Measurements from ENCODE around the gene DERA. TPM values are rescaled to one million over a fixed set of nuclear protein-coding genes. Genes with fewer than 3 reads are reported as not detected.

Gene DERA
- total RNA-seq, 1 experiment from 2014 or later, result 22.6 TPM

DNA sequence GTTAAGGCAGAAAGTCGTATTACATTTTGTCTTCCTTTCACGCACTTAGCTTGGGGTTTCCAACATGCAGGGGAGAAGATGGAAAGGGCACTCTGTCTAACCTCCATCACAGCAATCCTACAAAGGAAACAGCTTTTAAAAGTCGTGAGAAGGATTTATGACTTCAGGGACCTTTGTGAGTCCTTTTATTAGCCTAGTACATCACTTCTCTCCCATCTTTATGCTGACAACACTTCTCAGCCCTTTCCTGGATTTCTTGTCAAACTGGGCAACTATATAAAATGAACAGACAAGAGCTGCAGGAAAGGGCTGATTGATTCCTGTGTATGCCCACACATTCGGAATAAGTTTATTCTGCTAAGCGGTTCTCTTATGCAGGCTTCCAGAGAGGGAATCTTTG, 159.0 kb downstream of the DERA start:
- ATAC-seq (no peak), DNase-seq (ENCODE audit: low read depth, low spot score) (no peak)
- H3K27me3 ChIP-seq (ENCODE audit: control insufficient read depth, insufficient read depth, low read length), result no peaks in the 10 kb centered on the region
- in situ Hi-C loops (cut with HindIII; ENCODE audit: low pct_unique_long_range_greater_than_20kb, low sequenced_read_pairs), result no loop called here
- no peaks in the 10 kb centered on the region for H3K9me3 ChIP-seq (ENCODE audit: control insufficient read depth, insufficient read depth, low read depth, low read length)
- POLR2A ChIA-PET, result no interaction called here
- no peak overlapping the region for H3K27ac ChIP-seq (ENCODE audit: low read length)
- no peaks in the 10 kb centered on the region for H3K36me3 ChIP-seq (ENCODE audit: control insufficient read depth, insufficient read depth, low read length)
- BruUV-seq (replicated peaks), result no TSS peak
- H3K4me1 ChIP-seq (ENCODE audit: control insufficient read depth, insufficient read depth, low read length), result no peaks in the 10 kb centered on the region
- intact Hi-C loops (cut with micrococcal nuclease; ENCODE audit: unreplicated experiment), result no loop called here
- CTCF ChIA-PET, result no interaction called here
- no peak overlapping the region for H3K4me3 ChIP-seq (ENCODE audit: low read depth in 2 of 2, low read length in 2 of 2)
- TF ChIP-seq POLR2AphosphoS5 (IDR thresholded peaks at IDR 0.05; ENCODE audit: low read depth, low read length) (no peak), SIN3A (IDR thresholded peaks at IDR 0.05; ENCODE audit: borderline replicate concordance, insufficient read depth, low read depth, low read length) (no peak), TCF7L2 (IDR thresholded peaks at IDR 0.05; ENCODE audit: low read depth, low read length) (no peak), CTCF (IDR thresholded peaks at IDR 0.05) (no peak)
- TF ChIP-seq, protein P1, sequence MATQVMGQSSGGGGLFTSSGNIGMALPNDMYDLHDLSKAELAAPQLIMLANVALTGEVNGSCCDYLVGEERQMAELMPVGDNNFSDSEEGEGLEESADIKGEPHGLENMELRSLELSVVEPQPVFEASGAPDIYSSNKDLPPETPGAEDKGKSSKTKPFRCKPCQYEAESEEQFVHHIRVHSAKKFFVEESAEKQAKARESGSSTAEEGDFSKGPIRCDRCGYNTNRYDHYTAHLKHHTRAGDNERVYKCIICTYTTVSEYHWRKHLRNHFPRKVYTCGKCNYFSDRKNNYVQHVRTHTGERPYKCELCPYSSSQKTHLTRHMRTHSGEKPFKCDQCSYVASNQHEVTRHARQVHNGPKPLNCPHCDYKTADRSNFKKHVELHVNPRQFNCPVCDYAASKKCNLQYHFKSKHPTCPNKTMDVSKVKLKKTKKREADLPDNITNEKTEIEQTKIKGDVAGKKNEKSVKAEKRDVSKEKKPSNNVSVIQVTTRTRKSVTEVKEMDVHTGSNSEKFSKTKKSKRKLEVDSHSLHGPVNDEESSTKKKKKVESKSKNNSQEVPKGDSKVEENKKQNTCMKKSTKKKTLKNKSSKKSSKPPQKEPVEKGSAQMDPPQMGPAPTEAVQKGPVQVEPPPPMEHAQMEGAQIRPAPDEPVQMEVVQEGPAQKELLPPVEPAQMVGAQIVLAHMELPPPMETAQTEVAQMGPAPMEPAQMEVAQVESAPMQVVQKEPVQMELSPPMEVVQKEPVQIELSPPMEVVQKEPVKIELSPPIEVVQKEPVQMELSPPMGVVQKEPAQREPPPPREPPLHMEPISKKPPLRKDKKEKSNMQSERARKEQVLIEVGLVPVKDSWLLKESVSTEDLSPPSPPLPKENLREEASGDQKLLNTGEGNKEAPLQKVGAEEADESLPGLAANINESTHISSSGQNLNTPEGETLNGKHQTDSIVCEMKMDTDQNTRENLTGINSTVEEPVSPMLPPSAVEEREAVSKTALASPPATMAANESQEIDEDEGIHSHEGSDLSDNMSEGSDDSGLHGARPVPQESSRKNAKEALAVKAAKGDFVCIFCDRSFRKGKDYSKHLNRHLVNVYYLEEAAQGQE (IDR thresholded peaks at IDR 0.05; ENCODE audit: insufficient read depth in 1 of 2, low read depth in 2 of 2, low read length in 1 of 2), result no peak

DNA sequence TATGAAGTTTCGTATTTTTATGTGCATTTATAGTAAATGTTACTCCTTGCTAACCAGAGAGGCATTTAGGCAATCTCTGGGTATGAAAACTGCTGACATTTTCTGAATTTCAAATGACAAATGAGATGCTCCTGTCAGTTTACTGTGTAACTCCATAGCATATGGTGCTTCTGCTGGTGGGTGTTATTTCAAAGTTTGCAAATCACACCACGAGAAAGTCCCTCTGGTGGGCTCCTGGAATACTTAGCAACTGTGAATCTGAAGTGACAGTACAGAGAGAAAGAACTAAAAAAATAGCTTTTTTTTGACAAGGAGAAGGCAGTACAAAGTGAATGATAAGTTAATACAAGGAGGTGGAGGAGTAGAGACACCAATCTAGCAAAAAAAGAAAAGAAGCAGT, 161.5 kb downstream of the DERA start:
- in situ Hi-C loops (cut with HindIII; ENCODE audit: low pct_unique_long_range_greater_than_20kb, low sequenced_read_pairs), result no loop called here

More for the DNA sequence above, 161.5 kb downstream of the DERA start:
- Histone ChIP-seq H3K27me3 (ENCODE audit: control insufficient read depth, insufficient read depth, low read length) (no peaks in the 10 kb centered on the region), H3K4me3 (ENCODE audit: low read depth in 2 of 2, low read length in 2 of 2) (no peak overlapping the region), H3K27ac (ENCODE audit: low read length) (no peak overlapping the region), H3K36me3 (ENCODE audit: control insufficient read depth, insufficient read depth, low read length) (no peaks in the 10 kb centered on the region), H3K9me3 (ENCODE audit: control insufficient read depth, insufficient read depth, low read depth, low read length) (no peaks in the 10 kb centered on the region), H3K4me1 (ENCODE audit: control insufficient read depth, insufficient read depth, low read length) (no peaks in the 10 kb centered on the region)
- BruUV-seq (replicated peaks), result no TSS peak
- DNase-seq (ENCODE audit: low read depth, low spot score), result no peak
- CTCF ChIA-PET, result no interaction called here
- no peak for ATAC-seq
- TF ChIP-seq, protein P1 (IDR thresholded peaks at IDR 0.05; ENCODE audit: insufficient read depth in 1 of 2, low read depth in 2 of 2, low read length in 1 of 2), result no peak
- TF ChIP-seq POLR2AphosphoS5 (IDR thresholded peaks at IDR 0.05; ENCODE audit: low read depth, low read length) (no peak), CTCF (IDR thresholded peaks at IDR 0.05) (no peak), TCF7L2 (IDR thresholded peaks at IDR 0.05; ENCODE audit: low read depth, low read length) (no peak), SIN3A (IDR thresholded peaks at IDR 0.05; ENCODE audit: borderline replicate concordance, insufficient read depth, low read depth, low read length) (no peak)
- intact Hi-C loops (cut with micrococcal nuclease; ENCODE audit: unreplicated experiment), result no loop called here
- POLR2A ChIA-PET, result no interaction called here

Data from Panc1 (cell line).